ACC112 (cell line): ENCODE results near the gene RTL3.
"Not testable (repeated sequence)": the region's sequence is repeated elsewhere in the genome, so short reads cannot be mapped to it uniquely, and the experiment has no call there.

ENCODE experiments used
- H2AFZ ChIP-seq: fragments of 200-600 bp; sonication (generic); one replicate; pipeline ENCODE4 v1.6.0; 2017; ENCODE audit warnings: antibody characterized with exemption, low read length; ENCODE audit not compliant: unreplicated experiment
- H3K27ac ChIP-seq: fragments of 200-600 bp; sonication (generic); 2 replicates; pipeline ENCODE4 v1.5.1; 2014; ENCODE audit warnings: low read depth, mild to moderate bottlenecking, antibody characterized with exemption, low read length, moderate library complexity
- H3K27me3 ChIP-seq: fragments of 200-600 bp; sonication (generic); 2 replicates; pipeline ENCODE4 v1.6.1; 2014; ENCODE audit warnings: mild to moderate bottlenecking, antibody characterized with exemption, low read length, moderate library complexity, mixed read lengths; ENCODE audit not compliant: insufficient read depth
- H3K36me3 ChIP-seq: fragments of 200-600 bp; sonication (generic); 2 replicates; pipeline ENCODE4 v1.6.1; 2016; ENCODE audit warnings: mild to moderate bottlenecking, antibody characterized with exemption, low read length, moderate library complexity, mixed read lengths; ENCODE audit not compliant: insufficient read depth
- H3K4me1 ChIP-seq: fragments of 200-600 bp; sonication (generic); one replicate; pipeline ENCODE4 v1.6.1; 2016; ENCODE audit warnings: low read length, mixed read lengths; ENCODE audit not compliant: insufficient read depth, unreplicated experiment, control insufficient read depth
- H3K4me3 ChIP-seq: fragments of 200-600 bp; sonication (generic); 2 replicates; pipeline ENCODE4 v1.5.1; 2014; ENCODE audit warnings: mild to moderate bottlenecking, low read depth, low read length
- H3K79me2 ChIP-seq: fragments of 200-600 bp; sonication (generic); one replicate; pipeline ENCODE4 v1.6.0; 2016; ENCODE audit warnings: low read length; ENCODE audit not compliant: control insufficient read depth, unreplicated experiment, insufficient read depth

Gene RTL3

DNA sequence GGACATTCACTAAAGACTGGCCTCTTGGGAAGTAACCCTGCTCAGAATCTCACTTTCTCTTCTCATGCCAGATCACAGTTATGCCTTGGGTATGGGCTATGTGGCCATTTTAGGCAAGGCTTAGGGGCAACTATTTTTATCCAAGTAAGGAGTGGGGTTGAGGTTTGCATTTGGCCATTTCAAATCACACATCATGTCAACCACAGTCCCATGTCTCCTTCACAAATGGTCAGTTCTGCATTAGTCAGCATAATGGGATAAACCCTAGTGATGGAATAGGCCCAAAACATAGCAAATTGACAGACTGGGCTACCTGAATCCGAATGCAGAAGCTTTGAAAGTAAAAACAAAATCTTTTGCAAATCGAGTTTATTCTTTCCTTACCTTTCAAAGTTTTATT lies 827 bp upstream of the RTL3 start:
- Histone ChIP-seq H3K4me3 (no peak overlapping the region), H3K4me1 (peaks cover 15% of the 10 kb centered on the region), H2AFZ (no peak overlapping the region), H3K36me3 (no peaks in the 10 kb centered on the region), H3K79me2 (no peaks in the 10 kb centered on the region), H3K27me3 (no peaks in the 10 kb centered on the region), H3K27ac (peak overlapping the region; percentile 57)

DNA sequence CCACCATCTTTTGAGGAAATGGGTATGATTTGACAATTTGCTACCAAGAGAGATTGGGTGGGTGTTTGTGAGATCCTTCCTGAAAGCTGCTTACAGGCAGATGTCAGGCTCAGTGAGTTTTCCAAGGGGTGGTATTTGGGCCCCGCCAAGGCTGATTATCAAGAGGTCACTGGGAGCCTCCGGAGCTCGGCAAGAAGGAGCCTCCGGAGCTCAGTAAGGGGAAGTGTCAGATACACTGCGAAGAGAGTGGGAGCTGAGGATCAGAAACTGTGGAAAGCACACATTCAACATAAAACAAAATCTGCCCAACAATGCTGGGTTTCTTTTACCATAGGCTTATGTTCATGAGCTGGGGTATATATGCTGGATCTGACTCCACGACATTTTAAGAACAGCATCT lies 714 bp downstream of the RTL3 start:
- peaks cover 30% of the 10 kb centered on the region for H3K4me1 ChIP-seq

DNA sequence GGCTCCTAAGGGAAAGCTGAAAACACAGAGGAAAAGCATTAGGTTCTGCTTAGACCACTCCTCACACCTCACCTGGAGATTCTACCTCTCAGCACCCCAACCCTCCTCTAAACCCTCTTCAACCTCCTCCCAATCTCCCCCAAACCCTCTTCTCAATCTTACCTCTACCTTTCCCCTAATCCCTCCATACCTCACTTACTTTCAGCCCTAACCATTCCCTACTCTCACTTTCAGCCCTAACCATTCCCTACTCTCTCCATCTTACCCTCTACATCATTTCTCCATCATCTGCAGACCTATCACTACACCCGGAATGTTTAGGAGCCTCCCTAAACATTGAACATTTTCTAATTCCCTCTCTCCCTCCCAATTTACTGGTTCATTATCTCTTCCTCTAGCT lies 3.5 kb downstream of the RTL3 start:
- Histone ChIP-seq H3K36me3 (no peaks in the 10 kb centered on the region), H3K4me1 (peaks cover 53% of the 10 kb centered on the region), H3K4me3 (no peak overlapping the region), H3K27ac (no peak overlapping the region), H3K27me3 (no peaks in the 10 kb centered on the region), H3K79me2 (no peaks in the 10 kb centered on the region), H2AFZ (no peak overlapping the region)

More for the DNA sequence above, 714 bp downstream of the RTL3 start:
- H2AFZ ChIP-seq: peak overlapping the region; percentile 14
- H3K27ac ChIP-seq: peak overlapping the region; percentile 57
- no peaks in the 10 kb centered on the region for H3K27me3 ChIP-seq
- H3K79me2 ChIP-seq: no peaks in the 10 kb centered on the region
- H3K36me3 ChIP-seq: no peaks in the 10 kb centered on the region
- no peak overlapping the region for H3K4me3 ChIP-seq

DNA sequence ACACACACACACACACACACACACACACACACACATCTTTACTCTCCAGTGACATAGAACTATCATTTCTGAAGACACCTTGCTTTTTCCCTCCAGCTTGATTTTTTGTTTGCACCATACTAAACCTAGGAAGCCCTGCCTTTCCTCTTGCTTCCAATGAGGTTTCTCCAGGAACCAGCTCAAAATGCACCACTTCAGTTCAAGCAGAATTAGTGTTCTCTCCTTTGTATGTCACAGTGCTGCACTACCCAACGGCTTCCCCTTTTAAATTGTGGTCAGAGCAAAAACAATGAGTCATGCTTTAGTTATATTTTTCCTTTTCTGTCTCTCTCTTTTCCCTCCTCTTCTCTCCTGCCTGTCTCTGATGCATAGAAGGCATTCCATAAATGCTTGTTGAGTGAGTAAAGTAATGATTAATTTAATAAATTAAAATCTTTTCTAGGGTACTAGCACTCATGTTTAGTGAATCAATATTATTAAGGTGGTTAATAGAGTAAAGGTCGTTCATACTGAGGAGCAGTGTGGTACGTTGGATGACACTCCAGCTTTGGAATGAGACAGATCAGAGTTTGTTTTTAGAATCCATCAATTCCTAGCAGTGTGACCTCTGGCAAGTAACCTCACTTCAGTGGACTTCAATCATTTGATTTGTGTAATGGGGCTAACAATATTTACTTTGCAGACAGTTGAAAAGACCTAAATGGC lies 5.9 kb downstream of the RTL3 start:
- Histone ChIP-seq H3K79me2 (no peaks in the 10 kb centered on the region), H3K36me3 (no peaks in the 10 kb centered on the region), H3K27ac (peak overlapping the region; percentile 79), H3K27me3 (no peaks in the 10 kb centered on the region), H3K4me3 (peak overlapping the region; percentile 32; the same call in 1 of the 2 replicates), H3K4me1 (peaks cover 47% of the 10 kb centered on the region), H2AFZ (no peak overlapping the region)

DNA sequence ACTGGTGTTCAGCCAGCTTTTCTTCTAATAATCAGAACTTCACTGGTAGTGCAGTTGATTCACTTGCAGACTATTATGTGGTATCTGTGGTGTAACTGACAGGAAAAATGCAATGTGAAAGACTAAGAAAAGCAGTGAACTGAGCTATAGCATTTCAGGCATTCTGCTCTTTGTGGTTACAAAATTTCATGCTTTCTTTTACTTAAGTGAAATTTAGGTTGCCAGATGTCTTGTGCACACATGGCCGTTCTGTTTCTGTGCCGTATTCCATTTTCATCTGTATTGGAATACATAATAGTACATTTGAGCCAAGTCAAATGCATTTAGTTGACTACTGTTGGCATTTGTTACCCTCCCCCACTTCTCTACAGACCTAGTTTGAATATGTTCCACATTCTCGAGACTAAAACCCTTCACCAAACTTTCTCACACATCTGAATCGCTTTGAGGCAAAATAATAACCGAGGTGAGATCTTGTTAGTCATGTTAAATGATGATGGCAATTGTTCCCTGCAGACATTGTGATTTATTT lies 8.2 kb downstream of the RTL3 start:
- Histone ChIP-seq H3K27me3 (no peaks in the 10 kb centered on the region), H3K36me3 (no peaks in the 10 kb centered on the region), H2AFZ (peak overlapping the region; percentile 25), H3K27ac (no peak overlapping the region), H3K79me2 (no peaks in the 10 kb centered on the region), H3K4me1 (peaks cover 44% of the 10 kb centered on the region), H3K4me3 (peak overlapping the region; percentile 5; the same call in 1 of the 2 replicates)

DNA sequence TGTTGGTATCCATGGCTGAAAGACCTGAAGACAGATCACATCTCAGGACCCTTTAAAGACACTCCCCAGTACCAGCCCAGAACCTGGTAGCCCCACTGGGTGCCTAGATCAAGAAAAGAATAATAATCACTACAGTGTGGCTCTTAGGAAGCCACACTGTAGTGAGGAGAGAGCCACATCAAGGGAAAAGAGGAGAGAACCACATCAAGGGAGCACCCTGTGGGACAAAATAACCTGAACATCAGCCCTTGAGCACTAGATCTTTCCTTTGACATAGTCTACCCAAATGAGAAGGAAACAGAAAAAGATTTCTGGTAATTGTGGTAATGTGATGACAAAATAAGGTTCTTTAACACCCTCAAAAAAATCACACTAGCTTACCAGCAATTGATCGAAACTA lies 15.3 kb downstream of the RTL3 start:
- no peak overlapping the region for H3K27ac ChIP-seq
- no peaks in the 10 kb centered on the region for H3K36me3 ChIP-seq
- no peaks in the 10 kb centered on the region for H3K27me3 ChIP-seq
- H3K4me3 ChIP-seq: no peak overlapping the region
- no peak overlapping the region for H2AFZ ChIP-seq
- no peaks in the 10 kb centered on the region for H3K79me2 ChIP-seq
- H3K4me1 ChIP-seq: no peaks in the 10 kb centered on the region

DNA sequence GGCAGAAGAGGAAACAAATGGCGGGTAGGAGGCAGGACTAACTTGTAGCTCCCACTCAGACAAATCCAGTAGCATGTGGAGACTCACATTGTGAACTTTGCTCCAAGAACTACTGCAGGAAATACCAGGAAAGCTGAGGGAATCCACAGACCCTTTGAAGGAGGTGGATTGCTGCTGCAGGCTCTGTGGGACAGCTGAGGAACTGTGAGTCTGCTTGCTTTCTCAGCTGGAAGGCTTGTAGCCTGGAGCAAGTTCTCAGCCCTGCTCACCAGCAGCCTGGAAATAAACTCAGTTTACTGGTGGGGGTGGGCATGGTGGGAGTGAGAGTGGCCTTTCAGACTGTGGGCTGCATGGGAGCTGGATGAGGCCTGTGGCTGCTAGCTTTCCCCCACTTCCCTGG lies 16.0 kb downstream of the RTL3 start:
- H3K4me1 ChIP-seq: no peaks in the 10 kb centered on the region
- H3K36me3 ChIP-seq: no peaks in the 10 kb centered on the region
- no peaks in the 10 kb centered on the region for H3K79me2 ChIP-seq
- no peak overlapping the region for H3K27ac ChIP-seq
- no peak overlapping the region for H3K4me3 ChIP-seq
- H2AFZ ChIP-seq: no peak overlapping the region
- no peaks in the 10 kb centered on the region for H3K27me3 ChIP-seq

DNA sequence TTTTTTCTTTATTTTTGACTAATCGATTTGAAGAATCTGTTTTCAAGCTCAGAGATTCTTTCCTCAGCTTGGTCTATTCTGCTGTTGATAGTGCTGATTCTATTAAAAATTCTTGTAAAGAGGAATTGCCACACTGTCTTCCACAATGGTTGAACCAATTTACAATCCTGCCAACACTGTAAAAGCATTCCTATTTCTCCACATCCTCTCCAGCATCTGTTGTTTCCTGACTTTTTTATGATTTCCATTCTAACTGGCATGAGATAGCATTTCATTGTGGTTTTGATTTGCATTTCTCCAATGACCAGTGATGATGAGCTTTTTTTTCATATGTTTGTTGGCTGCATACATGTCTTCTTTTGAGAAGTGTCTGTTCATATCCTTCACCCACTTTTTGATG lies 23.0 kb downstream of the RTL3 start:
- not testable (repeated sequence) for H3K79me2 ChIP-seq, H3K27me3 ChIP-seq, H3K4me3 ChIP-seq, H3K27ac ChIP-seq, H3K36me3 ChIP-seq, H2AFZ ChIP-seq, H3K4me1 ChIP-seq

DNA sequence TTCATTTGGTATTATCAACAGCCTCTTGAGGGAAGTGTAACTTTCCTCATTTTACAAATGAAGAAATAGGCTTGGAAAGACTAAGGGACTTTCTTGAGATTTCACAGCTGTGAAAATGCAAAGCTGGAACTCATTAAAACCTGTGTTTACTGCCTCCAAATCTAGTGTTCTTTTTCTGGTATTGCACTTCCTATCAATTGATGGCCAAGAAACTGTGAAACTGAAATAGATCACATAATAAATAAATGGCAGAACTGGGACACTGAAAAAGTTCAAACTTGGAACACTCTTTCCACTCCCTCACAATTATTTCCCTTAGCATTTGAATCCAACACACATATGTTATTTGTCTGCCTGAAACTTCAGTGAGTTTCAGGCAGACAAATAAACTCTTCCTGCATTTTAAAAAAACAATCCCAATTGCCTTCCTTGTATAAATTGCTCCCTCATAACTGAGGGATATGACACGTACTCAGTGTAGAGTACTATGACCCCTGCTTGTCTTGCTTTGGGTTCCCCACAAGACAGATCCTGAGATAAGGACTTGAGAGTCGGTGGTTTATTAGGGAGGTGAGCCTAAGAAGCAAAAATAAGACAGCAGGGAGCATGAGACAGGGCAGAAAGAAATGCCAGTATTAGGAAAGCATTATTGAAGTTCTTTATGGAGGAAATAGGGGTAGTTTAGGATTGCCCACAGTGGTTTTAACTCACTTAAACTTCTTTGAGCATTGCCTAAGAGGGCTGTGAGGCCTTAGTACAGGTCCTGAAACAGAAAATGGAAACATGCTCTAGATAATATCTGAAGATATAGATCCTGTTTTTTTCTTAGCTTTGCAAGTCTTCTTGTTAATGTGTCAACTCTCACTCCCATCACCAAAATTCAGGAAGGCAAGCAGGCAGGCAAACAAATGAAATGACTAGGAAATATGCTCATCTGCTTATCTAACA lies 33.9 kb downstream of the RTL3 start:
- H2AFZ ChIP-seq: no peak overlapping the region
- H3K4me1 ChIP-seq: no peaks in the 10 kb centered on the region
- H3K27ac ChIP-seq: no peak overlapping the region
- no peaks in the 10 kb centered on the region for H3K79me2 ChIP-seq
- no peaks in the 10 kb centered on the region for H3K27me3 ChIP-seq
- no peaks in the 10 kb centered on the region for H3K36me3 ChIP-seq
- no peak overlapping the region for H3K4me3 ChIP-seq

DNA sequence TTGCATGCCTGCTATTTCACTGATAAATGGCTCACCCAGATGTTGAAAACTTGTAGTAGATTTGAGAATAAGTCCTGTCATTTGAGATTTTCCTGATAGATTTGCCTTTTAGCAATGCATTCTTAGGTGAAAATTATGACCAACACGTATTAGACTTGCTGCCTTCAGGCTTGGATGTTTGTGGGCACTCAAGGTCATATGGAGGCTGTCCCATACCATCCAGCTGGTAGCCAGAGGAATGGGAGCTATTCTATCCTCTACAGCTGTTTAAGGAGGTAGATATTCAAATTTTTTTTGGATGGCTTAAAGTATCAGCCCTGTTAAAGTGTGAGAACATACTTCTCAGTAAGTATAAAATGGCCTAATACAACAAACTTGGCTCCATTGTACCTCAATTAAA lies 34.7 kb downstream of the RTL3 start:
- H3K27me3 ChIP-seq: no peaks in the 10 kb centered on the region
- H3K4me1 ChIP-seq: no peaks in the 10 kb centered on the region
- no peak overlapping the region for H3K27ac ChIP-seq
- no peak overlapping the region for H2AFZ ChIP-seq
- no peaks in the 10 kb centered on the region for H3K79me2 ChIP-seq
- H3K36me3 ChIP-seq: no peaks in the 10 kb centered on the region
- no peak overlapping the region for H3K4me3 ChIP-seq
